Parathyroid adenoma (tissue), 2 donors: Measurements from ENCODE around the gene DGUOK.

Experiments
- H2AFZ ChIP-seq: fragments of 300-600 bp; sonication (generic); one replicate; pipeline ENCODE4 v1.7.0; 2017; ENCODE audit warnings: antibody characterized with exemption, mild to moderate bottlenecking
- H3K27ac ChIP-seq: fragments of 300-600 bp; sonication (generic); one replicate; pipeline ENCODE4 v1.7.0; 2017
- H3K27me3 ChIP-seq: fragments of 300-600 bp; sonication (generic); one replicate; pipeline ENCODE4 v1.7.0; 2017; ENCODE audit warnings: low read length; ENCODE audit not compliant: control insufficient read depth, insufficient read depth
- H3K36me3 ChIP-seq: fragments of 300-600 bp; sonication (generic); one replicate; pipeline ENCODE4 v1.7.0; 2017; ENCODE audit warnings: low read length; ENCODE audit not compliant: control insufficient read depth, insufficient read depth
- H3K4me1 ChIP-seq: fragments of 300-600 bp; sonication (generic); one replicate; pipeline ENCODE4 v1.7.0; 2017; ENCODE audit warnings: control low read depth
- H3K4me2 ChIP-seq: fragments of 300-600 bp; sonication (generic); one replicate; pipeline ENCODE4 v1.7.0; 2017; ENCODE audit warnings: low read length
- H3K4me3 ChIP-seq: fragments of 300-600 bp; sonication (generic); one replicate; pipeline ENCODE4 v1.7.0; 2017; ENCODE audit warnings: low read depth, low read length
- H3K79me2 ChIP-seq: fragments of 300-600 bp; sonication (generic); one replicate; pipeline ENCODE4 v1.7.0; 2017; ENCODE audit warnings: control low read depth
- H3K9ac ChIP-seq: fragments of 300-600 bp; sonication (generic); one replicate; pipeline ENCODE4 v1.7.0; 2017; ENCODE audit warnings: mild to moderate bottlenecking
- H3K9me3 ChIP-seq: fragments of 300-600 bp; sonication (generic); one replicate; pipeline ENCODE4 v1.7.0; 2017; ENCODE audit warnings: low read length; ENCODE audit not compliant: control insufficient read depth
- CTCF ChIP-seq: fragments of 300-600 bp; sonication (generic); IDR thresholded peaks from one replicate; pipeline ENCODE4 v1.7.0; 2017; ENCODE audit warnings: antibody characterized with exemption, mild to moderate bottlenecking
- donor health status: primary hyperparathyroidism.

The DGUOK gene

GRCh38 chr2:73984203-73984921, 57.7 kb downstream of the DGUOK start, which contains the start of gene TET3:
Gene TET3 (plus strand): TSS chr2:73984910. CDS start chr2:73986404, 1,494 bp downstream.
- peak within 1 kb of the TSS; percentile 89 for H2AFZ ChIP-seq
- no peak for TF ChIP-seq CTCF
- peaks cover 8% of the 10 kb centered on the region for H3K79me2 ChIP-seq
- H3K27me3 ChIP-seq, result no peaks in the 10 kb centered on the region
- no peaks in the 10 kb centered on the region for H3K36me3 ChIP-seq
- no peaks in the 10 kb centered on the region for H3K9me3 ChIP-seq
- peaks cover 18% of the 10 kb centered on the region for H3K4me1 ChIP-seq
- peak within 1 kb of the TSS; percentile 73 for H3K27ac ChIP-seq
- H3K4me2 ChIP-seq, result peak within 1 kb of the TSS; percentile 77
- H3K4me3 ChIP-seq, result peak within 1 kb of the TSS; percentile 56
- H3K9ac ChIP-seq, result no peak within 1 kb of the TSS

GRCh38 chr2:73984922-73985307, 58.2 kb downstream of the DGUOK start:
- H3K4me1 ChIP-seq, result peaks cover 18% of the 10 kb centered on the region
- no peak for TF ChIP-seq CTCF
- H3K4me2 ChIP-seq, result no peak overlapping the region
- no peak overlapping the region for H3K9ac ChIP-seq
- no peak overlapping the region for H3K4me3 ChIP-seq
- no peak overlapping the region for H2AFZ ChIP-seq
- no peaks in the 10 kb centered on the region for H3K27me3 ChIP-seq
- no peak overlapping the region for H3K27ac ChIP-seq
- H3K79me2 ChIP-seq, result peaks cover 10% of the 10 kb centered on the region
- H3K36me3 ChIP-seq, result no peaks in the 10 kb centered on the region
- H3K9me3 ChIP-seq, result no peaks in the 10 kb centered on the region

GRCh38 chr2:73985308-73986084, 58.8 kb downstream of the DGUOK start:
- Histone ChIP-seq H3K36me3 (no peaks in the 10 kb centered on the region), H3K4me1 (peaks cover 18% of the 10 kb centered on the region), H3K9ac (no peak overlapping the region), H3K27ac (no peak overlapping the region), H2AFZ (peak overlapping the region; percentile 77), H3K9me3 (no peaks in the 10 kb centered on the region), H3K4me3 (peak overlapping the region; percentile 45), H3K79me2 (peaks cover 11% of the 10 kb centered on the region), H3K27me3 (no peaks in the 10 kb centered on the region), H3K4me2 (peak overlapping the region; percentile 77)
- TF ChIP-seq CTCF, result no peak

DNA sequence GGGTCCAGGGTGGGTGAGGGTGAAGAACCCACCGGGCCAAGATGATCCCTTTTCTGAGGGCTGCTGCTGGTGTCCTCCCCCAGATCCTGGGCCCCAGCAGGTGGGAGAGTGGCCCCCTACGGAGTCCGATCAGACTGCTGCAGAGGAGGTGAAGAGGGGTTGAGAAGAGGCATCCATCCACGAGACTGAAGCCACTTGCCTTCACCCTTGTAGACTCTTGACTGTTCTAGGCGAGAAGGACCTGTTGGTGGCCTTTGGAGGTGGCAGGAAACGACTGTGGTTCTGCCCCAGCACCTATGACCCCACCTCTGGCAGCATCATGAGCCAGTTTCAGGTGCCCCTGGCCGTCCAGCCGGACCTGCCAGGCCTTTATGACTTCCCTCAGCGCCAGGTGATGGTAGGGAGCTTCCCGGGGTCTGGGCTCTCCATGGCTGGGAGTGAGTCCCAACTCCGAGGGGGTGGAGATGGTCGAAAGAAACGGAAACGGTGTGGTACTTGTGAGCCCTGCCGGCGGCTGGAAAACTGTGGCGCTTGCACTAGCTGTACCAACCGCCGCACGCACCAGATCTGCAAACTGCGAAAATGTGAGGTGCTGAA, 59.5 kb downstream of the DGUOK start:
- H3K4me2 ChIP-seq, result peak overlapping the region; percentile 77
- H3K4me3 ChIP-seq, result peak overlapping the region; percentile 45
- H2AFZ ChIP-seq, result peak overlapping the region; percentile 77
- H3K27ac ChIP-seq, result no peak overlapping the region
- no peaks in the 10 kb centered on the region for H3K36me3 ChIP-seq
- H3K27me3 ChIP-seq, result no peaks in the 10 kb centered on the region
- no peak overlapping the region for H3K9ac ChIP-seq
- H3K4me1 ChIP-seq, result peaks cover 18% of the 10 kb centered on the region
- TF ChIP-seq CTCF, result no peak
- H3K9me3 ChIP-seq, result no peaks in the 10 kb centered on the region
- H3K79me2 ChIP-seq, result peaks cover 13% of the 10 kb centered on the region
